AG04449 (cell line): ENCODE results near the gene TMPRSS3.

Experiments used
- CTCF ChIA-PET: fragments of 350-600 bp; formaldehyde crosslinking; extraction: SDS; loops from one replicate; lab custom pipeline; 2021; ENCODE audit warnings: antibody characterized with exemption; lab: Yijun Ruan, JAX
- POLR2A ChIA-PET: fragments of 400-600, 350-600 bp; formaldehyde crosslinking; extraction: SDS; loops from one replicate; lab custom pipeline; 2020; ENCODE audit warnings: antibody characterized with exemption, inconsistent platforms; lab: Yijun Ruan, JAX
- DNase-seq: peaks from one replicate; pipeline ENCODE4 v3.0.0-alpha.2; 2010; ENCODE audit warnings: low read depth, low spot score
- H3K4me3 ChIP-seq: 2 replicates; pipeline ENCODE4 v1.5.1; 2011; ENCODE audit warnings: low read depth, mild to moderate bottlenecking, control low read depth, low read length
- TF ChIP-seq, protein P1 (sequence below): IDR thresholded peaks from one replicate; pipeline ENCODE4 v1.5.1; 2011; ENCODE audit warnings: mild to moderate bottlenecking, moderate library complexity, low read length, control low read depth, inconsistent platforms; ENCODE audit not compliant: insufficient read depth; ENCODE audit errors: missing control alignments

TMPRSS3 gene

GRCh38 chr21:42393443-42393950, 2.4 kb downstream of the TMPRSS3 start:
- POLR2A ChIA-PET, result no interaction called here
- CTCF ChIA-PET, result interaction anchor here (0.8 to 1.4 kb wide), 2 partner anchors 12 kb away, joined by 3 to 4 read pairs; no protein-coding TSS in a partner anchor
- TF ChIP-seq, protein P1, sequence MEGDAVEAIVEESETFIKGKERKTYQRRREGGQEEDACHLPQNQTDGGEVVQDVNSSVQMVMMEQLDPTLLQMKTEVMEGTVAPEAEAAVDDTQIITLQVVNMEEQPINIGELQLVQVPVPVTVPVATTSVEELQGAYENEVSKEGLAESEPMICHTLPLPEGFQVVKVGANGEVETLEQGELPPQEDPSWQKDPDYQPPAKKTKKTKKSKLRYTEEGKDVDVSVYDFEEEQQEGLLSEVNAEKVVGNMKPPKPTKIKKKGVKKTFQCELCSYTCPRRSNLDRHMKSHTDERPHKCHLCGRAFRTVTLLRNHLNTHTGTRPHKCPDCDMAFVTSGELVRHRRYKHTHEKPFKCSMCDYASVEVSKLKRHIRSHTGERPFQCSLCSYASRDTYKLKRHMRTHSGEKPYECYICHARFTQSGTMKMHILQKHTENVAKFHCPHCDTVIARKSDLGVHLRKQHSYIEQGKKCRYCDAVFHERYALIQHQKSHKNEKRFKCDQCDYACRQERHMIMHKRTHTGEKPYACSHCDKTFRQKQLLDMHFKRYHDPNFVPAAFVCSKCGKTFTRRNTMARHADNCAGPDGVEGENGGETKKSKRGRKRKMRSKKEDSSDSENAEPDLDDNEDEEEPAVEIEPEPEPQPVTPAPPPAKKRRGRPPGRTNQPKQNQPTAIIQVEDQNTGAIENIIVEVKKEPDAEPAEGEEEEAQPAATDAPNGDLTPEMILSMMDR, result no peak
- no peak overlapping the region for H3K4me3 ChIP-seq
- DNase-seq, result no peak

- H3K4me3 ChIP-seq, result no peak overlapping the region
- ChIA-PET CTCF (interaction anchor here (0.8 to 1.4 kb wide), 2 partner anchors 11 to 12 kb away, joined by 3 to 4 read pairs; no protein-coding TSS in a partner anchor), POLR2A (no interaction called here)
- no peak for DNase-seq
- TF ChIP-seq, protein P1, result no peak
These were observed 3.0 kb downstream of the TMPRSS3 start for GRCh38 chr21:42392731-42393442.

DNA sequence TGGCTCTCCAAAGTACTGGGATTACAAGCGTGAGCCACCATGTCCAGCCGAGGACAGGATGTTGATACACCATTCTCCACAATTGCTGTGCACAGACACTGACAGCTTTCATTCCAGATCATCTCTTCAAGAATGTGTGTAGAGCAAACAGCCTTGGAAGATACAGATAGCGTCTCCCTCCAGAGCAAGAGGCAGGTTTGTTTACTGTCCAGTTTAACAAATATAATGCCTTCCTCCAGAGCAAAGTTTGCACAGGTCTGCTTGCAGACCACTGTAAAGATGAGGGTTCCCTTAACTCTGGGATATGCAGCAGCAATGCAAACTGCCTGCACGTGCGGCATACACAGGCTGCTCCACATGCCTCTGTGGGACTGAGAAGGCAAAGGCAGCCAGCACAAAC, 4.6 kb downstream of the TMPRSS3 start:
- TF ChIP-seq, protein P1, result no peak
- no peak for DNase-seq
- POLR2A ChIA-PET, result no interaction called here
- no peak overlapping the region for H3K4me3 ChIP-seq
- CTCF ChIA-PET, result interaction anchor here (0.6 kb wide), 1 partner anchor 12 kb away, joined by 3 read pairs; the partner anchor contains the start of gene UBASH3A

DNA sequence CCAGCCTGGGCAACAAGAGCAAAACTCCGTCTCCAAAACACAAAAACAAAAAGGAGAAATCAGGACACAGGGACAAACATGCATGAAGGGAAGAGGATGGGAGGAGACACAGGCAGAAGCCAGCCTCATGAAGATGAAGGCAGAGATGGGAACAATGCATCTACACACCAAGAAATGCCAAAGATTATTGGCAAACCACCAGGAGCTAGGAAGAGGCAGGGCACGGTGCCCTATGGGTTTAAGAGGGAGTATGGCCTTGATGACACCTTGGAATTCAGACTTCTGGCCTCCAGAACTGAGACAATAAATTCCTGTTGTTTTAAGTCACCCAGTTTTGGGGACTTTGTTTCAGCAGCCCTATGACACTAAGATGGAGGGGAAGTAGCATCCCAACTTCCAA, 5.2 kb downstream of the TMPRSS3 start:
- POLR2A ChIA-PET, result no interaction called here
- no peak overlapping the region for H3K4me3 ChIP-seq
- no peak for DNase-seq
- CTCF ChIA-PET, result interaction anchor here (0.6 kb wide), 1 partner anchor 13 kb away, joined by 3 read pairs; the partner anchor contains the start of gene UBASH3A
- TF ChIP-seq, protein P1, result no peak

GRCh38 chr21:42390193-42390592, 5.7 kb downstream of the TMPRSS3 start:
- no peak for DNase-seq
- CTCF ChIA-PET, result no interaction called here
- TF ChIP-seq, protein P1, result no peak
- H3K4me3 ChIP-seq, result no peak overlapping the region
- POLR2A ChIA-PET, result no interaction called here

- DNase-seq, result no peak
- no peak overlapping the region for H3K4me3 ChIP-seq
- TF ChIP-seq, protein P1, result no peak
- ChIA-PET POLR2A (no interaction called here), CTCF (no interaction called here)
These were observed 6.4 kb downstream of the TMPRSS3 start for GRCh38 chr21:42389449-42389835.
